PC-3 (cell line): ENCODE data around the gene LIPT2.

Experiments
- CTCF ChIP-seq: fragments of 300-600 bp; sonication (generic); conservative IDR thresholded peaks from 2 replicates; pipeline ENCODE4 v1.5.1; 2017; ENCODE audit warnings: antibody characterized with exemption, low read depth, mild to moderate bottlenecking, low read length
- EZH2 ChIP-seq: fragments of 300-600 bp; sonication (generic); IDR thresholded peaks from one replicate; pipeline ENCODE4 v1.6.1; 2017; ENCODE audit warnings: antibody characterized with exemption, mild to moderate bottlenecking, low read length; ENCODE audit not compliant: unreplicated experiment
- EZH2phosphoT487 ChIP-seq: fragments of 300-600 bp; sonication (generic); IDR thresholded peaks from 2 replicates; pipeline ENCODE4 v1.6.1; 2018; ENCODE audit warnings: mild to moderate bottlenecking, antibody characterized with exemption, low read length, borderline replicate concordance

- TF ChIP-seq CTCF (no peak), EZH2phosphoT487 (no peak), EZH2 (no peak)
Observed at GRCh38 chr11:74524978-74525377, 31.5 kb upstream of the LIPT2 start.
